ENCODE data around the gene PGA4.
"Not testable (repeated sequence)": the region's sequence is repeated elsewhere in the genome, so short reads cannot be mapped to it uniquely, and the experiment has no call there.

Gene PGA4

DNA sequence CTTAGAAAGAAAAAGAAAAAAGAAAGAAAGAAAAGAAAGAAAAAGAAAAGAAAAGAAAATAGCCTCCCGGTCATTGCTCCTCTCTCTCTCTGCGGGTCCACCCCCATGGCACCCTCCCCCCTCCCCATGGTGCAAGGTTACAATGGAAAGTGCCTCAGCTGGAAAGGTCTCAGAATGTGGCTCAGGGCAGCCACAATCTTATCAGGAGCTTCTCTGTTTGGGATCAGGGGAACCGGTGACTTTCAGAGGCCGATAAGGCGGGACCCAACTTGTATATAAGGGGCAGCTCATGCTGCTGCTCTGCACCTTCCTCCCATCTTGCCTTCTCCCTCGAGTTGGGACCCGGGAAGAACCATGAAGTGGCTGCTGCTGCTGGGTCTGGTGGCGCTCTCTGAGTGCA is at the start of gene PGA4:
PGA4 (plus strand) TSS at position 301 of the 400 bp plus-strand sequence; CDS start at position 355, 54 bp downstream.
- not testable (repeated sequence) for DNase-seq

DNA sequence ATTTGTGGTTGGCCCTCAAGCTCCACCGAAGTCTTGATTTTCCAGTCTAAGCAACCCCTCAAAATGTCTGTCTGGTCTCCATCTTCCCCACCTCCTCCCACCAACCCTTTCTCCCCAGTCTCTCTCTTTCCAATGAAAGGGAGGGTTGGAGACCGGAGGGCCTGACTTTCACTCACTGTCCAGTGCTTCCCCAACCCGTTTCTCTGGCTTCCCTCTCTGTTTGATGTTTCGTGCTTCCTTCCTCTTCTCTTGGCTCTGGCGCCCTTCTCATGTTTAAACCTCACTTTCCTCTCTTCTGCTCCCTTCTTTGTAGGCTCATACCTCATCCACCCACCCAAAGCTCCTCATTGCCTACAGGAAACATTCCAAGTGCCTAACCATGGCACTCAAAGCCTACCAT is 49.8 kb upstream of the PGA4 start:
- DNase-seq, result no peak

DNA sequence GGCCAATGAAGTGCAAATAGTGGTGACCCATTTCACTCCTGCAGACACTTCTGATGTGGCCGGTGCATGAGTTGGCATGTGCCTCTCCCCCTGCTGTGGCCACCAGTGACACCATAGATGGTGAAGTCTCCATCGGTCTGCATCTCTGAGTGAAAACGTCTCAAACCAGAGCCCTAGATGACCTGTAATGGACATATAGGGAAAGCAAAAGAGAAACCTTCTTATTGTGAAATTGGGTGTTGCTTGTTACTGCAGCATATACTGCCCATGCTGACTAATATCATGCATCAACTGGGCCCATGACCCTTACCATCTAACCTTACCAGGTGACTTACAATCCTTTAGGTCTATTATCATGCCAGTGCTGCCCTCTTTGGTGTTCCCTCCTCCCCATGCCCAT is 49.3 kb upstream of the PGA4 start:
- DNase-seq, result no peak

DNA sequence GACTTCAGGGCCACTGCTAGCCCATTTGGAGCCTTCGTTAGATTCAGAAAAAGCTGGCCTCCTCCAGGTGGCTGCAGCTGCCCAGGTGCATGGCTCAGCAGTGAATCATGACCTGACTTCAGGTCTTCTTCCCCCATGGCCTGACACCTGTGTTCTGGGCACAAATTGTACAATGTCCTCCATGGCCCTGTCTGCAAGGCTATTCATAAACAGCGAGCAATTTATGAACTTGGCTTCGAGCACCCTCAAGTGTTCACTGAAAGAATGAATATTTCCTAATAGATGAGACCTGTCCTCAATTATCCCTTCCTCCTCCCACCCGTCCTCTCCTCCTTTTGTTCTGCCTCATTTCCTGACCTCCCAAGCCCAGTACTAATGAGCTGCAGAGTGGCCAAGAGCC is 48.7 kb upstream of the PGA4 start:
- no peak for DNase-seq

DNA sequence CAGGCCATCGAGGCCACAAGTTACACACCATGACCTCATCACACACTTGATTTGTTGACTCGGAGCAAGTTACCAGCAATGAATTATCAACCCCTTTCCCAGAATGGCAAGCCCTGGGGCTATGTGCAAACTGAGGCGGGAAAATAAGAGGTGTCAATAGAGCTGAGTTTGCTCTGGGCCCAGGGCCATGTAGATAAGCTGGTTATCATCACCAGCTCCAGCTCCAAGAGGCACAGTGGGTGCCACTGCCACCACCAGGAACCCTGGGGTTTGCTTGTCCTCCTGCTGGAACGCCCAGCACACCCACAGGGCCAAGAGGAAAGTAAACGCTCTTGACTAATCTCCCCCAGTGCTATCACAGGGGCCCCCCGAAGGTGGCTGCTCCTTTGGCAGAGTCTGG is 47.9 kb upstream of the PGA4 start:
- no peak for DNase-seq

DNA sequence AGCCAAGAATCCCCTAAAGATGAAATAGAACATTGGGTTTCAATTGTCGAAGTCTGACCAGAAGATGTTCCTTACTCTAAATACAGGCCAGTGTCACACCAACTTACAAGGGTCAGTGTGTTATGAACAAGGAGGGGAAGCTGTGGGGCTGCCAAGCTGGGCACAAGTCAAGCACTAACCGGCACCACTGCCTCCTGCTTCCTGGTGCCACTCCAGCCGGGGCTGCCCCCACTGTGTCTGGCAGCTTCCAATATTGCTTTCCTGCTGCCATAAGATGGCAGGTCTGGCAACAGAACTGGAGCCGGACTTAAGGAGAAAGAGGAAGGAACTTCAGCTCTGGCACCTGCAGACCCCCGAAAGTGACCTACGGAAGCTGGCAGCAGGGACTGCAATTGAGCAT is 47.2 kb upstream of the PGA4 start:
- DNase-seq, result no peak

DNA sequence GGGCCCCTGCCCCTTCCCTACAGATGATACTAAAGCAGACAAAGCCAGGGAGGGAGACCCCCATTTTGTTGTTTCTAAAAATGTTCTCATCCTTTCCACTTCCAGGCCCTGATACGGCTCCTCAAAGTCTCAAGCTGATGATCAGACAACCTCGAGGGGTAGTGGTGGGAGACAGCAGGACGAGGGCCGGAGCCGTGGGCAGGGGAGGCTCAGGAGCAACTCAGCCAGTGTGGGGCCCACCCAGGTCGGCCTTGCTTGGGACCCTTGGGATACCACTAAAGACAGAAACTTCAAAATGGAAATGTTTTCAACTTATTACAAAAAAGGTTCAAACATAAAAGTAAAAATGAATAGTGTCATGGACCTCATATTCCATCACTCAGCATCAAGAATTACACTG is 45.7 kb upstream of the PGA4 start:
- DNase-seq, result no peak

DNA sequence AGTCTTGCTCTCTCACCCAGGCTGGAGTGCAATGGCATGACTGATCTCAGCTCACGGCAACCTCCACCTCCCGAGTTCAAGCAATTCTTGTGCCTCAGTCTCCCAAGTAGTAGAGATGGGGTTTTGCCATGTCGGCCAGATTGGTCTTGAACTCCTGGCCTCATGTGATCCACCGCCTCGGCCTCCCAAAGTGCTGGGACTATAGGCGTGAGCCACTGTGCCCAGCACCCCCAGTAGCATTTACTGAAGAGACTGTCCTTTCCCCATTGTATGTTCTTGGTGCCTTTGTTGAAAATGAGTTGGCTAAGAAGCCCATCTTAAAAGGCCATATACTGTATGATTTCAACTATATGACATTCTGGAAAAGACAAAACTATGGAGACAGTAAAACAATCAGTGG is 41.9 kb upstream of the PGA4 start:
- not testable (repeated sequence) for DNase-seq

DNA sequence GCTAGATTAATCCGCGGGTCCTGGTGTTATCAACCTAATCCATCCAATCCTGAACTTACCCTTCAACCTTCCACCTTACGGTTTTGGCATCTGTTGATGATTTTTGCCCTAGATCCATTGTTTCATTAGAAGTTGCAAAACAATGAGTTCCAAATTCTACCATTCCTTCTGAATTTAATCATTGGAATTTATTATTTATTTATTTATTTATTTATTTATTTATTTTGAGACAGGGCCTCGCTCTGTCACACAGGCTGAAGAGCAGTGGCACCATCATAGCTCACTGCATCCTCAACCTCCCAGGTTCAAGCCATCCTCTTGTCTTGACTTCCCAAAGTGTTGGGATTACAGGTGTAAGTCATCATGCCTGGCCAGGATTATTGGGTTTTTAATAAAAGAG is 40.7 kb upstream of the PGA4 start:
- no peak for DNase-seq

DNA sequence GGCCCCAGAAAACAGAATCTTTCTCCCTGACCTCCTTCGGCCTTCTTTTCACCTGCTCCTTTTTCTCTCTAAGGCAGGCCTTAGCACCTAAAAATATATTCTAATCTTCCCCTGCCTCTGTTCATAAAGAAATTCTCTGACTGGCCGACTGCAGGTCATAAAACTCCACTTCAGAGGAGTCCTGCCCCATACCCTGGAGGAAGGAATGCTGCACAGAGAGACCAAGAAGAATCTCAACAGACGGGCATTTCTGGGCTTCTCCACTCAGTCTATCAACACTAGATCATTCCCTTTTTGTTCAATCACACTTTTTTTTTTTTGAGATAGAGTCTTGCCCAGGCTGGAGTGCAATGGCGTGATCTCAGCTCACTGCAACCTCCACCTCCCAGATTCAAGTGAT is 38.5 kb upstream of the PGA4 start:
- DNase-seq, result no peak

DNA sequence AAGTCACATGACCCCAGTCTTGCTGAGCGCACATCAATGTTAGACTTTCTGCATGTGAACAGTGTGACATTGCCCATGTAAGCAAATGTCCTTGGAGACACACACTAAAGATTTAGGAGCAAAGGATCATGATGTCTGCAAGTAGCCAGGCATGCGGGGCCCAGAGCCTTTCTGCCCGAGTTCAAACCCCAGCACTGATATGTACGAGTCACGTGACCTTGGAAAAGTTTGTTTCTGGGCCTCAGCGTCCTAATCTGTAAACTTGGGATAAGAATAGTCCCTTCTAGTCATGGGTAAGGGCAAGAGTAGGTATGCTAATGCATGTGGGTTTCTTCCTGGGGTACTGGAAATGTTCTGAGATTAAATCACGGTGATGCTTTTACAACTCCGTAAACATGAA is 35.6 kb upstream of the PGA4 start:
- DNase-seq, result no peak

DNA sequence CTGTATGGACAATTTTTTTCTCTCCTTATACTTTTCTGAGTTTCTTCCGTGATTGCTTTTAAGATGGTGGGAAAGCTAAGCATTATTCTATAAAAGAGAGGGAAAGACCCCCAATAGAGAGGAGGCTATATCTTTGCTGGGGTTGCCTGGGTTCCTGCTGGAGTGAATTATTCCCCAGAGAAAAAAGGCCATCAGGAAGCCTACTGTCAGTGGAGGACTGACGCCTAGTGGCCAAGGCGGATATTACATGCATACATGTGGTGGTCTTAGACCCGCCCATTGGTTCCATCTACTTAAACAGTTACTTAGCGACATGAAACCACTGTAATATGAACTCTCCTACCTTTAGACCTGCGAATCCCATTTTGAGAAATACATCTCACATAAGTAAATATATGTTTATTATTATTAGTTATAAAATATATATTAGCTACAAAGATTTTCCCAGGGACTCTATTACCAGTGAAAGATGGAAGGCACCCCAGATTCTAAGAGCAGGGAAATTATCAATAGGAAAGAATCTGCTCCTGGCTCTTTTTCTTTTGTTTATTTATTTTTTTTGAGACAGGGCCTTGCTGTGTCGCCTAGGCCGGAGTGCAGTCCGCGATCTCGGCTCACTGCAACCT is 34.5 kb upstream of the PGA4 start:
- DNase-seq, result peak; percentile 83

DNA sequence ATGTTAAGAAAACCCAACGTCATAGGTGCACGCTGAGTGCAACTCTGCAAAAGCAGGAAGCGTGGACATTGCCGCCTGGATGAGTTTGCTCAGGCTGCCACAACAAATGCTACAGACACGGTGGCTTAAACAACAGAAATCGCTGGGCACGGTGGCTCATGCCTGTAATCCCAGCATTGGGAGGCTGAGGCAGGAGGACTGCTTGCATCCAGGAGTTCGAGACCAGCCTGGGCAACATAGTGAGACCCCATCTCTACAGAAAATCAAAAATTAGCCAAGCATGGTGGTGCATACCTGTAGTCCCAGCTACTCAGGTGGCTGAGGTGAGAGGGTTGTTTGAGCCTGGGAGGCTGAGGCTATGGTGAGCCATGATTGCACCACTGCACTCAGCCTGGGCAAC is 32.2 kb upstream of the PGA4 start:
- no peak for DNase-seq

DNA sequence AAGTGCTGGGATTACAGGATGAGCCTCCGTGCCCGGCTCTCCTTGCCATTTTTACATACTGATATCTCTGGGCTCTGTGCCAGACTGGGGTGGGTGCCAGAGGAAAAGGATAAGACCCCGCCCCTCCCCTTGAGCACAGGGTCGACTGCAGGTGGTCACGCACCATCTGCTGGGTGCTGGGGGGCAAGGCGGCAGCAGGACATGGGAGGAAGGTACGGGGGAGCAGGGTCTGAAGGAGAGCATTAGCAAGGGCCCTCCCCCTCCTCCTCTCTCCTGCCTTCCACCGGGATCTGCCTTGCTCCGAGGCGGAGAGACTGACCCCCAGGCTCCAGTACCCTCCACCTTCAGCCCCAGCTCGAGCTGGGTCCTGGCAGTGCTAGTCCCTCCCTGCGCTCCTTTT is 28.6 kb upstream of the PGA4 start:
- DNase-seq, result no peak

DNA sequence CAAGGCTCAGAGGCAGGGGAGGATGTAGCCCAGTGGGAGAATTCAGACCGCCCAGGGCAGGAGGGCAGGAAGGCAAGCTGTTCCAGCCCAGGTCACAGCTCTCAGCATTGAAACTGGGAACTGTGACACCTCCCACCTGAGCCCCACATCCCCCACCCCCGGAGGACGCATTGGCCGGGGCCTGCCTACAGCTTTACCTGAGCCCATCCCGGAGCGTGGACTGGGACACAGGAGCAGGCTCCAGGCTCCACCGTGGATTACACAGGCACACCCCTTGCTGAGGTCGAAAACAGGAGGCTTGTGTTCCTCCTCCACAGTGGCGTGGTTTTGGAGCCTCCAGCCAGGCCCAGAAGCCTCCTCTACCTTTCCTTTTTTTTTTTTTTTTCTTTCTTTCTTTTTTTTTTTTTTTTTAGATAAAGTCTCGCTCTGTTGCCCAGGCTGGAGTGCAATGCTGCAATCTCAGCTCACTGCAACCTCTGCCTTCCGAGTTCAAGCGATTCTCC is 27.9 kb upstream of the PGA4 start:
- DNase-seq, result no peak

DNA sequence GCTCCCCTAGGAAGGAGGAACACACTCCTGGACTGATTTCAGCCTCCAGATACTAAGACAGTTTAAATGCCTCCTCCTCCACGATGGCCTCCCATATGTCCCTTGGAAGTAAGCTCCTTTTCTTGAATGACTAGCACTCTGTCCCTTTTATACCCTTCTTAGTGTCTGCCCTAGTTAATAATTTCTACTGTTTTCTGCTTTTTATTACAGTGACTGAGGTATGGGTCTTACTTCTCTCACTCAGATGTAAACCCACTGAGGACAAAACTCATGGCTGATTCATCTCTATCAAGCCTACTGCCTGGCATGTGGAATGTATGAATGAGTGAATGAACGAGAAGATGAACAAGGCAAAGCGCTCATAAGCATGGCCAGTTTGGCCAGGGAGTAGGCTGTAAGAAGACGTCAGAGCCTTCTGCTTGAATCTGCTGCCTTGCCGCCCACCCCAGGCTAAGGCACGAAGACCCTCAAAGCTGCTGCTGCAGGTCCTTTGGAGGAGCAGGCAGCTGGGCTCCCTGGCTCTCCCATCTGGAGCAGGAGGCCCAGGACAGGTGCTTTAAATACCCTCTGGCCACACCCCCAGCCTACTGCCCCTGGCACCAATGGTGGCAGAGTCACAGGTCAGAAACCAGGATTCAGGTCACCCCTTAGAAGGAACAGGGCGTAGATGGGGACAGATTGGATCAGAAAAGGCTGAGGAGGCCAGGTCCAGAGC is 27.0 kb upstream of the PGA4 start:
- DNase-seq, result no peak

DNA sequence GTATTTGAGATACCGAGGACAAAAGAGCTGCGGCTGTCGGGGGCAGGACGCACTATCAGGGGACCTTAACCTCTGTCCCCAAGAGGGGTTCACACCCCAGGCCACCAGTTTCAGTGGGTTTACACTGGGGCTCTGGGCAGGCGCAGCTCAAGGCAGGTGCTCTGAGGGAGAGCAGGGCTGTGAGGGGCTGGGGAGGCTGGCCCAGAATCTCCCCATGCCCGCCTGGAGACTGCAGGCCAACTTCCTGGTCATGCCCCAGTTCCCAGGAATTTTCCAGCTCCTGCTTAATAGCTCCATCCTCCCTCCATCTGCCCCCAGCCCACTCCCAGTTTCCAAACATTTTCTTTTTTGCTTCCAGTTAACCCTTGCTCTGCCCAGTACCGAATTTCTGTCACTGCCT is 26.4 kb upstream of the PGA4 start:
- no peak for DNase-seq

DNA sequence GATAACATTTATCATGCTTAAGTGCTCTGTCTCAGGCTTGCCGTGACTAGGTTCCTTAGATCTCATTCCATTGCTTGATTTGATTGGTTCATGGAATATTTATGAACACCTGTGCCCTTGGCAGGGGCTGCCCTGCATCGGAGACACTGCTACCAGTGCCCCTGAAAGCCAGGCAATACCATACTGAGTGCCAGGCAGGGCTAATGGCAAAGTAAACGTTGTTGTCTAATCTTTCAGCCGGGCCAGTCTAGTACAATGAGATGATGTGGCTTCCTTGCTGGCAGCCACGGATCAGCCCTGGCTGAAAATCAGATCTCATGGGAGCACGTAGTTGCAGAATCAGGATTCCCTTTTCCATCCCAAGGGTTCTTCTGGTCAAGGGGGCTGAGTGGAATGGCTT is 23.8 kb upstream of the PGA4 start:
- DNase-seq, result no peak

DNA sequence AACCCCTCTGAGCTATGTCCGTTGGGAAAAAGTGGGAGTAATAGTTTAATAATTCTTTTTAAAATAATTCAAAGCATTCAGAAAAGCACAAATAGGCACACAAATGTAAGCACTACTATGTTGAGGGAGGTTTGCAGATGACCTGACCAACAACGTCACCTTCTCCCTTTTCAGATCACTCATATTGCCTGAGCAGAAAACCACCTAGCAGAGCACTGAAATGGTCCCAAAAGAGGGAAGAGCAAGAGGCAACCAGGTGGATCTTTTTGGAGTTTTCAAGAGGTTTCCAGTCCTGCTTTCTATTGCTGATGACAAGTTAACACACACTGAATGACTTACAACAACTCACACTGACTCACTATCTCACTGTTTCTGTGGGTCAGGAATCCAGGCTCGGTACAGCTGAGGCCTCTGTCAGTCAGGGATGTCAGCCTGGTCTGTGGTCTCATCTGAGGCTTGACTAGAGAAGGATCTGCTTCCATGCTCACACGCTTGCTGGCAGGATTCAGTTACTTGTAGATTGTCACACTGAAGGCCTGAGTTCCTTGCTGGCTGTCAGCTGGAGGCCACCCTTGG is 23.1 kb upstream of the PGA4 start:
- DNase-seq, result no peak

DNA sequence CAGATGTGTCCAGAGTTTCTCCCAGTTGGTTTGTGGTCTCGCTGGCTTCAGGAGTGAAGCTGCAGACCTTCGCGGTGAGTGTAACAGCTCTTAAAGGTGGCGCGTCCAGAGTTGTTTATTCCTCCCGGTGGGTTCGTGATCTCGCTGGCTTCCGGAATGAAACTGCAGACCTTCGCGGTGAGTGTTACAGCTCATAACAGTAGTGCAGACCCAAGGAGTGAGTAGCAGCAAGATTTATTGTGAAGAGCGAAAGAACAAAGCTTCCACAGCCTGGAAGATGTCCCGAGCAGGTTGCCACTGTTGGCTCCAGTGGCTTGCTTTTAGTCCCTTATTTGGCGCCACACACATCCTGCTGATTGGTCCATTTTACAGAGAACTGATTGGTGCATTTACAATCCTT is 20.7 kb upstream of the PGA4 start:
- DNase-seq, result no peak

DNA sequence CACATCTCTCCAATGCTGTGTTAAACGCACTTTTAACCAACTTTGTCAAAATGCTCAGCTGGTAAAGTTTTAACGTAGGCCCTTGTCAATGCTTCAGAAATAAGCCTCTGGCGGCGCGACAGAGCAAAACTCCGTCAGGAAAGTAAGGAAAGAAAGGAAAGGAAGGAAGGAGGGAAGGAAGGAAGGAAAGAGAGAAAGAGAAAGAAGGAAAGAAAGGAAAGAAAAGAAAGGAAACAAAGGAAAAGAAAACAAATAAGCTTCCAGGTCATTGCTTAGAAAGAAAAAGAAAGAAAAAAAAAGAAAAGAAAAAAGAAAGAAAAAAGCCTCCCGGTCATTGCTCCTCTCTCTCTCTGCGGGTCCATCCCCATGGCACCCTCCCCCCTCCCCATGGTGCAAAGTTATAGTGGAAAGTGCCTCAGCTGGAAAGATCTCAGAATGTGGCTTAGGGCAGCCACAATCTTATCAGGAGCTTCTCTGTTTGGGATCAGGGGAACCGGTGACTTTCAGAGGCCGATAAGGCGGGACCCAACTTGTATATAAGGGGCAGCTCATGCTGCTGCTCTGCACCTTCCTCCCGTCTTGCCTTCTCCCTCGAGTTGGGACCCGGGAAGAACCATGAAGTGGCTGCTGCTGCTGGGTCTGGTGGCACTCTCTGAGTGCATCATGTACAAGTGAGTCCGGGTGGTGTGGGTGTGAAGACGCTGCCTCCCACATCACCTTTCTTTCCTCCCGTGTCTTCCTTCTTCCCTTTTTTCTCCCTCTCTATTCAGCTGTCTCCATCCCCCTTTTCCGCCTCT is 19.0 kb upstream of the PGA4 start, which contains the start of gene PGA3:
PGA3 (plus strand) TSS at position 566 of the 797 bp plus-strand sequence; CDS start at position 616, 50 bp downstream.
- not testable (repeated sequence) for DNase-seq

DNA sequence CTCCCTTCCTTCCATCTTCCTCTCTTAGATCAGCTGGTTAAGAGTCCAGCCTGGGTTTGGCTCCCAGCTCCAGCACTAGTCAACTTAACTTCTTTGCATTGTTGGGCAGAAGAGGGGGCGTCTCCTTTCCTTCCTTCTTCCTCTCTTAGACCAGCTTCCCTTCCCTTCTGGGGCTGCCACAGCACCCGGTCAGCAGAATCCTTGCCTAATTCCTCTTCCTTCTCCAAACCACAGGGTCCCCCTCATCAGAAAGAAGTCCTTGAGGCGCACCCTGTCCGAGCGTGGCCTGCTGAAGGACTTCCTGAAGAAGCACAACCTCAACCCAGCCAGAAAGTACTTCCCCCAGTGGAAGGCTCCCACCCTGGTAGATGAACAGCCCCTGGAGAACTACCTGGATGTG is 18.3 kb upstream of the PGA4 start:
- DNase-seq, result not testable (repeated sequence)

DNA sequence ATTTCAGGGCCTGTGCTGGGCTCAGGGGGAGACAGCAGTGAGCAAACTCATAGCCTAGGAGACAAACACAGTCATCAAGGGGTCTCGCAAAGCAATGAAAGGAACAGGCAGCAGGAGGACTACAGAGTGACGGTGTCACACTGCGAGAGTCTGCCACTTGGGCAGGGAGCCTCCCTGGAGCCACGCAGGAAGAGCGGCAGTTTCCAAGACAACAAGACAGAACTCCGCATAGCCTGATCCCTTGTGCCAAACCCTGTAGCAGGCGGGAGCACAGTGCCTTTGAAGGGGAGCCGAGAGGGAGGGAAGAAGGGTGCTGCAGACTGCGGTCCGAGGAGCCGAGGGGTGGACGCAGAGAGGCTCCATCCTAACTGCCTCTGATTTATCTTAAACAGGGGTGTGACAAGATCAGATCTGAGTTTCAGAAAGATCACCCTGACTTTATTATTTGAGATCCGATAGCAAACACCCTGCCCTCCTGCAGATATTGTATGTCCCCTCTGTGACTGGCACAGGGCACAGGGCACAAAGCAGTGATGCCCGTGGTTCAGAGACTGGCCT is 17.6 kb upstream of the PGA4 start:
- DNase-seq, result not testable (repeated sequence)
